Mesendoderm (in vitro differentiated cells): ENCODE data around the gene EFNA1.

Experiments used
- DNase-seq: peaks from one replicate; pipeline ENCODE4 v3.0.0; 2013
- H2AK5ac ChIP-seq: 2 replicates; pipeline ENCODE4 v1.6.1; 2013; ENCODE audit warnings: low read length, inconsistent platforms
- H2BK120ac ChIP-seq: 2 replicates; pipeline ENCODE4 v1.6.1; 2013; ENCODE audit warnings: low read depth, mild to moderate bottlenecking, low read length, moderate library complexity, mixed read lengths
- H2BK15ac ChIP-seq: replicated peaks from 2 replicates; pipeline ENCODE4 v1.6.1; 2013; ENCODE audit warnings: low read depth, mild to moderate bottlenecking, moderate library complexity
- H2BK5ac ChIP-seq: 2 replicates; pipeline ENCODE4 v1.6.1; 2013; ENCODE audit warnings: low read length, inconsistent platforms
- H3K18ac ChIP-seq: 2 replicates; pipeline ENCODE4 v1.6.1; 2013; ENCODE audit warnings: mild to moderate bottlenecking, low read length, mixed read lengths
- H3K23ac ChIP-seq: one replicate; pipeline ENCODE4 v1.6.1; 2013; ENCODE audit warnings: low read length
- H3K27ac ChIP-seq: 2 replicates; pipeline ENCODE4 v1.5.1; 2013; ENCODE audit warnings: low read depth, mild to moderate bottlenecking, inconsistent platforms, low read length, moderate library complexity
- H3K27me3 ChIP-seq: 2 replicates; pipeline ENCODE4 v1.6.1; 2013; ENCODE audit warnings: low read length, control low read depth, mild to moderate bottlenecking, inconsistent platforms; ENCODE audit not compliant: insufficient read depth, poor library complexity
- H3K36me3 ChIP-seq: 2 replicates; pipeline ENCODE4 v1.6.1; 2013; ENCODE audit warnings: low read length, inconsistent platforms; ENCODE audit not compliant: control insufficient read depth, insufficient read depth
- H3K4ac ChIP-seq: one replicate; pipeline ENCODE4 v1.6.1; 2013; ENCODE audit warnings: low read depth, mild to moderate bottlenecking, low read length, moderate library complexity
- H3K4me1 ChIP-seq: 2 replicates; pipeline ENCODE4 v1.6.1; 2013; ENCODE audit warnings: low read depth, low read length, inconsistent platforms; ENCODE audit not compliant: control insufficient read depth
- H3K4me2 ChIP-seq: 2 replicates; pipeline ENCODE4 v1.6.1; 2013; ENCODE audit warnings: low read length
- H3K4me3 ChIP-seq: 2 replicates; pipeline ENCODE4 v1.5.1; 2013; ENCODE audit warnings: mild to moderate bottlenecking, low read length
- H3K56ac ChIP-seq: one replicate; pipeline ENCODE4 v1.6.1; 2013; ENCODE audit warnings: low read length
- H3K79me1 ChIP-seq: 2 replicates; pipeline ENCODE4 v1.6.1; 2013; ENCODE audit warnings: low read length, inconsistent platforms
- H3K79me2 ChIP-seq: 2 replicates; pipeline ENCODE4 v1.6.1; 2013; ENCODE audit warnings: mild to moderate bottlenecking, low read length; ENCODE audit not compliant: control insufficient read depth, insufficient read depth
- H3K9ac ChIP-seq: 2 replicates; pipeline ENCODE4 v1.6.1; 2013; ENCODE audit warnings: low read length, inconsistent platforms
- H4K5ac ChIP-seq: one replicate; pipeline ENCODE4 v1.6.1; 2013; ENCODE audit warnings: low read length
- H4K8ac ChIP-seq: one replicate; pipeline ENCODE4 v1.6.1; 2013; ENCODE audit warnings: low read depth, mild to moderate bottlenecking, control low read depth, low read length, moderate library complexity
- WGBS: extraction: QIAGEN DNeasy Blood & Tissue Kit; methylation state at CpG from one replicate; pipeline ENCODE4 v1.1.7; 2013; ENCODE audit warnings: low lambda C conversion rate, missing lambda C conversion rate; ENCODE audit not compliant: insufficient coverage; ENCODE audit errors: extremely low coverage; 5-methylcytosine and 5-hydroxymethylcytosine counted together

EFNA1 gene

DNA sequence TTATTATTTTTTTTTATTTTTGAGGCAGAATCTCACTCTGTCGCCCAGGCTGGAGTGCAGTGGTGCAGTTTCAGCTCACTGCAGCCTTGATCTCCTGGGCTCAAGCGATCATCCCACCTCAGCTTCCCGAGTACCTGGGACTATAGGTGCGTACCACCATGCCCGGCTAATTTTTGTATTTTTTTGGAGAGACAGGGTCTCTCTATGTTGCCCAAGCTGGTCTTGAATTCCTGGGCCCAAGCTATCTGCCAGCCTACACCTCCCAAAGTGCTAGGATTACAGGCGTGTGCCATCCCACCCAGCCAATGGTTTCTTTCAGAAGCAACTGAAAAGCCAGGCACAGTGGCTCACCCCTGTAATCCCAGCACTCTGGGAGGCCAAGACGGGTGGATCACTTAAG is 43.1 kb downstream of the EFNA1 start:
- no CpG with 5 or more reads among the region's 7 CpGs for WGBS
- Histone ChIP-seq H3K23ac (no peak overlapping the region), H3K79me1 (no peaks in the 10 kb centered on the region), H2AK5ac (no peak overlapping the region), H3K27ac (no peak overlapping the region), H3K9ac (no peak overlapping the region), H3K18ac (no peak overlapping the region), H3K4me3 (no peak overlapping the region), H4K8ac (no peak overlapping the region), H3K79me2 (peaks cover 2% of the 10 kb centered on the region), H3K4ac (no peak overlapping the region), H4K5ac (no peak overlapping the region), H3K27me3 (no peaks in the 10 kb centered on the region), H3K36me3 (peaks cover 1% of the 10 kb centered on the region), H2BK120ac (no peak overlapping the region), H3K56ac (no peak overlapping the region), H3K4me1 (peaks cover 4% of the 10 kb centered on the region), H3K4me2 (no peak overlapping the region), H2BK5ac (no peak overlapping the region), H2BK15ac (no peak overlapping the region)
- no peak for DNase-seq

DNA sequence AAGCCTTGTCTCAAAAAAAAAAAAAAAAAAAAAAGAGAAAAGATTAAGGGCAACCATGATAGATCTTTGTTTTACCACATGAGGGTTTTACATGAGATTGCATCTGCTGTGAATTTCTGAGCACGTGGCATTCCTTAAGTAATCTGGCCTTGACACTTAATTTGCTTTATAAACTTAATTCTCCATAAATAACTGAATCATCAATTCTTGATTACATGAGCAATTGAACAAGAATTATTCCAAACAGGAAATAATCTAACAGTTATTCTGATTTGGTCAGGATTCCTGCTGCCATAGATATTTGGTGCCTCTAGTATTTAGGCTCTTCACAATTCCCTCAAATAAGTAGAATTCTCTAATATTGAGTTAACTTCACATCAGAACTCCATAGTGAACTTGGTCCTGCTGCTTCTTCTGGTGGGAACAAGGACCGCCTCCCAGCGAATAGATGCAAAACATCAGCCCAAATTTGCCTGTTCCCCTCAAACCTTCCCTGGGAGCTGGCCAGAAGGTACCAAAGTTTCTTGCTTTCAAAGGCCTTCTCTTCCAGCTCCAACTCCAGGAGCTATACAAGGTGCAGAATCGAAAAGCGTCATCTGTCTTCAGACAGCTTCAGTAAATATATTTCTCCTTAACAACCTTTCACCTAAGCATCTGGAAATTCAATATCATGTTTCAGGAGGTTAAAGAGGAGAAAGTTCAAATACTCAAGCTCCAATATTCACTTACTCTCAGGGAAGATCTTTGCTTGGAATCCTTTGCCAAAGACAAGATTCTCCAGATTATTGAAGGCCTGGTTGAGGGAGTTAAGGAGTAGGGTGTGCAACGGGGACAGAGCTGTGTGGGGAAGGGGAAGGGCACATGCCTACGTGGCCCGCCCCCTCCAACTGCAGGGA is 44.4 kb downstream of the EFNA1 start:
- no CpG with 5 or more reads among the region's 8 CpGs for WGBS
- Histone ChIP-seq H3K79me1 (no peaks in the 10 kb centered on the region), H3K56ac (peak overlapping the region; percentile 91), H3K4me2 (peak overlapping the region; percentile 68), H4K8ac (no peak overlapping the region), H3K36me3 (peaks cover 1% of the 10 kb centered on the region), H2AK5ac (no peak overlapping the region), H2BK5ac (no peak overlapping the region), H3K27me3 (no peaks in the 10 kb centered on the region), H3K4ac (no peak overlapping the region), H3K18ac (no peak overlapping the region), H3K23ac (no peak overlapping the region), H3K79me2 (peaks cover 2% of the 10 kb centered on the region), H2BK15ac (no peak overlapping the region), H2BK120ac (no peak overlapping the region), H4K5ac (no peak overlapping the region), H3K4me3 (peak overlapping the region; percentile 92), H3K9ac (peak overlapping the region; percentile 98), H3K27ac (peak overlapping the region; percentile 65), H3K4me1 (peaks cover 2% of the 10 kb centered on the region)
- DNase-seq, result no peak

DNA sequence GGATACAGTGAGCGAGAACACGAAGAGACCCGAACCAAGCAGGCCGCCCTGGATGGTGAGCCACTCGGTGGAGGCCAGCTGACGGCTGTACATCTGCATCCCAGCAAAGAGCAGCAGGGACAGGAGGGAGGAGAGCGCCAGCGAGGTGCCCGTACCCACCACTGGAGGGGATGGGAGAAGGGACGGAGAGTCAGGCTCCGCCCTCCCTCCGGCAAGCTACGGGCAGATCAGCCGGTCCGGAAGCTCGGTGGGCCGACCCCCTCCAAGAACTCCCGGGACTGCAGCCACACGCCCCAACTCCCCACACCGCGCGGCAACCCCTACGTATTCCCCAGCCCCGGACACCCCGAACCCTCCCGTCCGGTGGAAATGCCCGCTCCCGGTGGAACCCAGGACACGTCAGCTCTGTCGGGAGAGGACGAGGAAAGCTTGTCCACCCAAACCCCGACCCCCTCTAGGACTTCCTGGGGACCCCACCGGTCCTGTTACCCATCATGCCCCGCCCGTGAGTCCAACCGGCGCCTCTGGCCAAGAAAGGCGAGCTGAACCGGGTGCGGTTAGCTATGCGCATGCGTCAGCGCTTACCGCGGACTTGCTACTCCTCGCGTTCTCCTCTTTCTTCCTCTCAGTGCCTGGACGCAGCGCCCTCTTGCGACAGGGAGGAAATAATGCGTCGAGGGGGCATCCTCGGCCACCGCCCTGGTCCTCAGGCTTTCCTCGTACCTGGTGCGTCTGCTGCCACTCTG is 45.2 kb downstream of the EFNA1 start, which contains the start of gene KRTCAP2:
Gene KRTCAP2, minus strand, starts transcription at position 573 of the 746 bp plus-strand sequence. Its CDS starts 80 bp downstream, at position 493.
- Histone ChIP-seq H2AK5ac (peak within 1 kb of the TSS; percentile 11), H3K9ac (peak within 1 kb of the TSS; percentile 98), H2BK5ac (peak within 1 kb of the TSS; percentile 74), H4K8ac (no peak within 1 kb of the TSS), H4K5ac (no peak within 1 kb of the TSS), H3K18ac (peak within 1 kb of the TSS; percentile 8), H3K4me1 (peaks cover 2% of the 10 kb centered on the region), H3K4me2 (peak within 1 kb of the TSS; percentile 97), H3K79me1 (no peaks in the 10 kb centered on the region), H2BK120ac (no peak within 1 kb of the TSS), H3K36me3 (peaks cover 5% of the 10 kb centered on the region), H2BK15ac (no peak within 1 kb of the TSS), H3K23ac (peak within 1 kb of the TSS; percentile 87), H3K4ac (peak within 1 kb of the TSS; percentile 57), H3K4me3 (peak within 1 kb of the TSS; percentile 92), H3K56ac (peak within 1 kb of the TSS; percentile 92), H3K27ac (peak within 1 kb of the TSS; percentile 65), H3K79me2 (peaks cover 2% of the 10 kb centered on the region), H3K27me3 (no peaks in the 10 kb centered on the region)
- WGBS, result no CpG with 5 or more reads among the region's 57 CpGs
- peak; percentile 98 for DNase-seq

DNA sequence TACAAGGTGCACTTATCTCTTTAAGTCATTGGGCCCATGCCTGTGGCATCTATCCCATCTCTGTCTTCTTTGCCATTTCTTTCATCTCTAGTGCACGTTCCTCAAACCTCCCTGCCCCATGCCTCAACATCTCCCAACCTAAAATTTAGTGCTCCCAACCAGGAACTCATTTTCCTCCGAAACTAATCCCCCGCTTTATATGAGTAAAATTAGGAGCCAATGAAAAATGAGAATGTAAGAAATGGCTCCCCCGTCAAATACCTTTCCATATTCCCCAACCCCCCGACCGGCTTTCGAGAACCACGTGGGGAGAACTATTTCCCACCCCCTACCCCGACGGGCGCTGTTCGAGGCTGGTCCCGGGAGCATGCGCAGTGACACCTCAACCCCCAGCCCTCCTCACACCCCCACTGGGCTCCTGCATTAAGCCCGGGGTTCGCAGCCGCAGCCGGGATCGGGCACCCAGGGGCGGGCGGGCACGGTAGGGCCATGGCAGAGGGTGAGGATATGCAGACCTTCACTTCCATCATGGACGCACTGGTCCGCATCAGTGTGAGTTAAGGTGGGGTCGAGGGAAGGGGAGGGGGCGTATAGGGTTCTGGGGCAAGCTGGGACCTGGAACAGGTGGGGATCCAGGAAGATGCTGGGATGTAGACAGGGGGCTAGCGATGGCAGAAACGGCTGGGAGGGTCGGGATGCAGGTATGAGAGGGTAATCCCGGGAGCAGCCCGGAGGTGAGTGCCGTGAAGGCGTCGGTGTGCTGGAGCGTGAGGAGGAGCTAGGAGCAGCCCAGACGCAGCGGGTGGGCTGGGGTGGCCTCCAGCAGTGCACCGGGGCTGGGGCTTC is 46.0 kb downstream of the EFNA1 start, which contains the start of gene TRIM46:
Gene TRIM46, plus strand, starts transcription at position 372 of the 846 bp plus-strand sequence. Its CDS starts 118 bp downstream, at position 490.
- WGBS, result no CpG with 5 or more reads among the region's 38 CpGs
- no peak within 1 kb of the TSS for H4K5ac ChIP-seq
- H3K56ac ChIP-seq, result peak within 1 kb of the TSS; percentile 92
- no peak within 1 kb of the TSS for H4K8ac ChIP-seq
- H3K79me1 ChIP-seq, result no peaks in the 10 kb centered on the region
- H2BK120ac ChIP-seq, result no peak within 1 kb of the TSS
- peak within 1 kb of the TSS; percentile 92 for H3K4me3 ChIP-seq
- H3K9ac ChIP-seq, result peak within 1 kb of the TSS; percentile 98
- H3K23ac ChIP-seq, result peak within 1 kb of the TSS; percentile 87
- peak within 1 kb of the TSS; percentile 74 for H2BK5ac ChIP-seq
- DNase-seq, result peak; percentile 69
- H3K27ac ChIP-seq, result peak within 1 kb of the TSS; percentile 65
- H3K27me3 ChIP-seq, result no peaks in the 10 kb centered on the region
- H3K4me1 ChIP-seq, result peaks cover 2% of the 10 kb centered on the region
- no peak within 1 kb of the TSS for H2BK15ac ChIP-seq
- H3K4ac ChIP-seq, result peak within 1 kb of the TSS; percentile 57
- H3K18ac ChIP-seq, result peak within 1 kb of the TSS; percentile 8
- peak within 1 kb of the TSS; percentile 11 for H2AK5ac ChIP-seq
- H3K4me2 ChIP-seq, result peak within 1 kb of the TSS; percentile 97
- peaks cover 2% of the 10 kb centered on the region for H3K79me2 ChIP-seq
- H3K36me3 ChIP-seq, result peaks cover 5% of the 10 kb centered on the region
